ENCODE results near the gene VIPR2.

Gene VIPR2

GRCh38 chr7:159130199-159130775 is 14.4 kb downstream of the VIPR2 start:
- TF ChIP-seq ZNF70 (CRISPR knock-in tag; IDR thresholded peaks at IDR 0.05) = no peak
- no peak for TF ChIP-seq RARB (CRISPR knock-in tag; IDR thresholded peaks at IDR 0.05)
- TF ChIP-seq ZFP30 (CRISPR knock-in tag; IDR thresholded peaks at IDR 0.05) = no peak
- no peak for TF ChIP-seq CSDC2 (CRISPR knock-in tag; IDR thresholded peaks at IDR 0.05)
- no peak for TF ChIP-seq TOX (CRISPR knock-in tag; IDR thresholded peaks at IDR 0.05; ENCODE audit: borderline replicate concordance)
- no peak for TF ChIP-seq ZC3H10 (CRISPR knock-in tag; IDR thresholded peaks at IDR 0.05)
- TF ChIP-seq BACH2 (CRISPR knock-in tag; IDR thresholded peaks at IDR 0.05; ENCODE audit: borderline replicate concordance) = no peak
- no peak for TF ChIP-seq TCF4 (CRISPR knock-in tag; IDR thresholded peaks at IDR 0.05; ENCODE audit: borderline replicate concordance)
- no peak for TF ChIP-seq CSRNP3 (CRISPR knock-in tag; IDR thresholded peaks at IDR 0.05)
- no peak for TF ChIP-seq ZFP3 (CRISPR knock-in tag; IDR thresholded peaks at IDR 0.05)
- TF ChIP-seq GLIS3 (CRISPR knock-in tag; IDR thresholded peaks at IDR 0.05) = no peak
- TF ChIP-seq PPARA (CRISPR knock-in tag; IDR thresholded peaks at IDR 0.05; ENCODE audit: borderline replicate concordance) = no peak
- no peak for TF ChIP-seq SNAI2 (CRISPR knock-in tag; IDR thresholded peaks at IDR 0.05)
- no peak for TF ChIP-seq ESRRG (CRISPR knock-in tag; IDR thresholded peaks at IDR 0.05)
- no peak for ATAC-seq

DNA sequence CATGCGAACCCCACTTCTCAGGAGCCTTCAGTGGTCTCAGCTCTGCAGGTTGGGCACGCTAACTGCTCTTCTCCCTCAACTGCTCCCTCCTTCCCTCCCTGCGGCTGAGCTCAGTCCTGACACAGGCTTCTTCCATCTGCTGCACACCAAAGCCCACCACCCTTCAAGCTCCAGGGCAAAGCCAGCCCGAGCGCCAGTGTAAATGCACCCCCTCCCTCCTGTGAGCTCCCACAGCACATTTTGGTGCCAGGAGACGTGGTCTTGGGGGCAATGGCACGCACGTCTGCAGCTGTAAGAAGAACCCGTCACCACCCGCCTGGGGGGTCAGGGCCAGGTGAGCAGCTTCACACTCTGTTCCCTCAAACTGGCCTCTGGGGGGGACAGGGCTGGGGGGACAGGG is 15.9 kb downstream of the VIPR2 start:
- ATAC-seq = no peak
- TF ChIP-seq, protein P1, sequence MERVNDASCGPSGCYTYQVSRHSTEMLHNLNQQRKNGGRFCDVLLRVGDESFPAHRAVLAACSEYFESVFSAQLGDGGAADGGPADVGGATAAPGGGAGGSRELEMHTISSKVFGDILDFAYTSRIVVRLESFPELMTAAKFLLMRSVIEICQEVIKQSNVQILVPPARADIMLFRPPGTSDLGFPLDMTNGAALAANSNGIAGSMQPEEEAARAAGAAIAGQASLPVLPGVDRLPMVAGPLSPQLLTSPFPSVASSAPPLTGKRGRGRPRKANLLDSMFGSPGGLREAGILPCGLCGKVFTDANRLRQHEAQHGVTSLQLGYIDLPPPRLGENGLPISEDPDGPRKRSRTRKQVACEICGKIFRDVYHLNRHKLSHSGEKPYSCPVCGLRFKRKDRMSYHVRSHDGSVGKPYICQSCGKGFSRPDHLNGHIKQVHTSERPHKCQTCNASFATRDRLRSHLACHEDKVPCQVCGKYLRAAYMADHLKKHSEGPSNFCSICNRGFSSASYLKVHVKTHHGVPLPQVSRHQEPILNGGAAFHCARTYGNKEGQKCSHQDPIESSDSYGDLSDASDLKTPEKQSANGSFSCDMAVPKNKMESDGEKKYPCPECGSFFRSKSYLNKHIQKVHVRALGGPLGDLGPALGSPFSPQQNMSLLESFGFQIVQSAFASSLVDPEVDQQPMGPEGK (CRISPR knock-in tag; IDR thresholded peaks at IDR 0.05; ENCODE audit: borderline replicate concordance) = no peak
- no peak for TF ChIP-seq ESRRG (CRISPR knock-in tag; IDR thresholded peaks at IDR 0.05)
- TF ChIP-seq CSDC2 (CRISPR knock-in tag; IDR thresholded peaks at IDR 0.05) = no peak
- no peak for TF ChIP-seq ZFP30 (CRISPR knock-in tag; IDR thresholded peaks at IDR 0.05)
- TF ChIP-seq PPARA (CRISPR knock-in tag; IDR thresholded peaks at IDR 0.05; ENCODE audit: borderline replicate concordance) = no peak
- no peak for TF ChIP-seq SNAI2 (CRISPR knock-in tag; IDR thresholded peaks at IDR 0.05)
- TF ChIP-seq TCF4 (CRISPR knock-in tag; IDR thresholded peaks at IDR 0.05; ENCODE audit: borderline replicate concordance) = no peak
- TF ChIP-seq ISL1 (CRISPR knock-in tag; IDR thresholded peaks at IDR 0.05) = no peak
- no peak for TF ChIP-seq RARB (CRISPR knock-in tag; IDR thresholded peaks at IDR 0.05)
- no peak for TF ChIP-seq CSRNP3 (CRISPR knock-in tag; IDR thresholded peaks at IDR 0.05)
- TF ChIP-seq ARNTL (CRISPR knock-in tag; IDR thresholded peaks at IDR 0.05; ENCODE audit: borderline replicate concordance, low read depth) = no peak
- TF ChIP-seq ZNF70 (CRISPR knock-in tag; IDR thresholded peaks at IDR 0.05) = no peak
- no peak for TF ChIP-seq OSR1 (CRISPR knock-in tag; IDR thresholded peaks at IDR 0.05)
- TF ChIP-seq TOX (CRISPR knock-in tag; IDR thresholded peaks at IDR 0.05; ENCODE audit: borderline replicate concordance) = no peak
- TF ChIP-seq TSHZ2 (CRISPR knock-in tag; IDR thresholded peaks at IDR 0.05) = no peak
- no peak for TF ChIP-seq ZFP3 (CRISPR knock-in tag; IDR thresholded peaks at IDR 0.05)

GRCh38 chr7:159127691-159128642 is 16.7 kb downstream of the VIPR2 start:
- TF ChIP-seq CSRNP3 (CRISPR knock-in tag; IDR thresholded peaks at IDR 0.05) (no peak), CSDC2 (CRISPR knock-in tag; IDR thresholded peaks at IDR 0.05) (no peak), ZNF565 (CRISPR knock-in tag; conservative IDR thresholded peaks at IDR 0.05; ENCODE audit: low read depth) (no peak), ARNTL (CRISPR knock-in tag; IDR thresholded peaks at IDR 0.05; ENCODE audit: borderline replicate concordance, low read depth) (no peak), ZNF8 (CRISPR knock-in tag; IDR thresholded peaks at IDR 0.05) (no peak), ISL1 (CRISPR knock-in tag; IDR thresholded peaks at IDR 0.05) (no peak), ZNF70 (CRISPR knock-in tag; IDR thresholded peaks at IDR 0.05) (no peak), RARB (CRISPR knock-in tag; IDR thresholded peaks at IDR 0.05) (no peak), ZC3H10 (CRISPR knock-in tag; IDR thresholded peaks at IDR 0.05) (no peak)
- ATAC-seq = no peak
